ENCODE measurements around the gene GCLM. TPM values are rescaled to one million over a fixed set of nuclear protein-coding genes. Genes with fewer than 3 reads are reported as not detected.

The GCLM gene
- total and polyA plus RNA-seq, 9 of the 15 experiments (the other 6 are each of a cell fraction or from before 2014, with no cell fraction given) = 9.3 to 71.6 (median 24.5) TPM

DNA sequence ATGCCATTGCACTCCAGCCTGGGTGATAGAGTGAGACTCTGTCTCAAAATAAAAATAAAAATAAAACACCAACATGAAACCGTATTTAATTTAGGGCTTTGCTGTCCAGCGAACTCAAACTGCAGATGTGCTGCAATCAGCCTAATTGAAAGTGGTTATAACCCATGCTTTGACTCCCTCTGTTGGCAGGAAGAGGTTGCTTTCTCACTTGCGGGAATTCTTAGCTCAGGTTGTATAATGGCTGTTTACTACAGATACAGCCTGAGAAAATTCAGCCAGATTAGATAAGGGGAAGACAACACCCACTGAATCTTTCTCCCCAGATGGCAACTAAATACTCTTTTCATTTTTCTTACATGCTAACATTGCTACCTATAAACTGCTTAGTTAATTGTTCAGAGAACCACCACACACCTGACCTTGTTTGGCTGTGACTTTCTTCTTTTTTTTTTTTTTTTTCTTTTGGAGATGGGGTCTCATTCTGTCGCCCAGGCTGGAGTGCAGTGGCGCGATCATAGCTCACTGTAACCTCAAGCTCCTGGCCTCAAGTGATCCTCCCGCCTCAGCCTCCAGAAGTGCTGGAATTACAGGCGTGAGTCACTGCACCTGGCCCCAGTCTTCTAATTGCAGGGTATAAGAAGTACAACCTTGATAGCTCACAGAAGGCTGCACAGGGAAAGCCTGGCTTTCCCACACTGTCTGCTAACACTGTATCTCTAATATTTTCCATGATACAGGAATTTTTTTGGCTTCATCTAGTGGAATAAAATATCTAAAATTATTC is 64.8 kb downstream of the GCLM start (continued):
- TF ChIP-seq REST (IDR thresholded peaks at IDR 0.05; ENCODE audit: borderline replicate concordance) = peak; percentile 79
- TF ChIP-seq REST (CRISPR knock-in tag; IDR thresholded peaks at IDR 0.05; ENCODE audit: low read depth) = no peak
- TF ChIP-seq, protein P1, sequence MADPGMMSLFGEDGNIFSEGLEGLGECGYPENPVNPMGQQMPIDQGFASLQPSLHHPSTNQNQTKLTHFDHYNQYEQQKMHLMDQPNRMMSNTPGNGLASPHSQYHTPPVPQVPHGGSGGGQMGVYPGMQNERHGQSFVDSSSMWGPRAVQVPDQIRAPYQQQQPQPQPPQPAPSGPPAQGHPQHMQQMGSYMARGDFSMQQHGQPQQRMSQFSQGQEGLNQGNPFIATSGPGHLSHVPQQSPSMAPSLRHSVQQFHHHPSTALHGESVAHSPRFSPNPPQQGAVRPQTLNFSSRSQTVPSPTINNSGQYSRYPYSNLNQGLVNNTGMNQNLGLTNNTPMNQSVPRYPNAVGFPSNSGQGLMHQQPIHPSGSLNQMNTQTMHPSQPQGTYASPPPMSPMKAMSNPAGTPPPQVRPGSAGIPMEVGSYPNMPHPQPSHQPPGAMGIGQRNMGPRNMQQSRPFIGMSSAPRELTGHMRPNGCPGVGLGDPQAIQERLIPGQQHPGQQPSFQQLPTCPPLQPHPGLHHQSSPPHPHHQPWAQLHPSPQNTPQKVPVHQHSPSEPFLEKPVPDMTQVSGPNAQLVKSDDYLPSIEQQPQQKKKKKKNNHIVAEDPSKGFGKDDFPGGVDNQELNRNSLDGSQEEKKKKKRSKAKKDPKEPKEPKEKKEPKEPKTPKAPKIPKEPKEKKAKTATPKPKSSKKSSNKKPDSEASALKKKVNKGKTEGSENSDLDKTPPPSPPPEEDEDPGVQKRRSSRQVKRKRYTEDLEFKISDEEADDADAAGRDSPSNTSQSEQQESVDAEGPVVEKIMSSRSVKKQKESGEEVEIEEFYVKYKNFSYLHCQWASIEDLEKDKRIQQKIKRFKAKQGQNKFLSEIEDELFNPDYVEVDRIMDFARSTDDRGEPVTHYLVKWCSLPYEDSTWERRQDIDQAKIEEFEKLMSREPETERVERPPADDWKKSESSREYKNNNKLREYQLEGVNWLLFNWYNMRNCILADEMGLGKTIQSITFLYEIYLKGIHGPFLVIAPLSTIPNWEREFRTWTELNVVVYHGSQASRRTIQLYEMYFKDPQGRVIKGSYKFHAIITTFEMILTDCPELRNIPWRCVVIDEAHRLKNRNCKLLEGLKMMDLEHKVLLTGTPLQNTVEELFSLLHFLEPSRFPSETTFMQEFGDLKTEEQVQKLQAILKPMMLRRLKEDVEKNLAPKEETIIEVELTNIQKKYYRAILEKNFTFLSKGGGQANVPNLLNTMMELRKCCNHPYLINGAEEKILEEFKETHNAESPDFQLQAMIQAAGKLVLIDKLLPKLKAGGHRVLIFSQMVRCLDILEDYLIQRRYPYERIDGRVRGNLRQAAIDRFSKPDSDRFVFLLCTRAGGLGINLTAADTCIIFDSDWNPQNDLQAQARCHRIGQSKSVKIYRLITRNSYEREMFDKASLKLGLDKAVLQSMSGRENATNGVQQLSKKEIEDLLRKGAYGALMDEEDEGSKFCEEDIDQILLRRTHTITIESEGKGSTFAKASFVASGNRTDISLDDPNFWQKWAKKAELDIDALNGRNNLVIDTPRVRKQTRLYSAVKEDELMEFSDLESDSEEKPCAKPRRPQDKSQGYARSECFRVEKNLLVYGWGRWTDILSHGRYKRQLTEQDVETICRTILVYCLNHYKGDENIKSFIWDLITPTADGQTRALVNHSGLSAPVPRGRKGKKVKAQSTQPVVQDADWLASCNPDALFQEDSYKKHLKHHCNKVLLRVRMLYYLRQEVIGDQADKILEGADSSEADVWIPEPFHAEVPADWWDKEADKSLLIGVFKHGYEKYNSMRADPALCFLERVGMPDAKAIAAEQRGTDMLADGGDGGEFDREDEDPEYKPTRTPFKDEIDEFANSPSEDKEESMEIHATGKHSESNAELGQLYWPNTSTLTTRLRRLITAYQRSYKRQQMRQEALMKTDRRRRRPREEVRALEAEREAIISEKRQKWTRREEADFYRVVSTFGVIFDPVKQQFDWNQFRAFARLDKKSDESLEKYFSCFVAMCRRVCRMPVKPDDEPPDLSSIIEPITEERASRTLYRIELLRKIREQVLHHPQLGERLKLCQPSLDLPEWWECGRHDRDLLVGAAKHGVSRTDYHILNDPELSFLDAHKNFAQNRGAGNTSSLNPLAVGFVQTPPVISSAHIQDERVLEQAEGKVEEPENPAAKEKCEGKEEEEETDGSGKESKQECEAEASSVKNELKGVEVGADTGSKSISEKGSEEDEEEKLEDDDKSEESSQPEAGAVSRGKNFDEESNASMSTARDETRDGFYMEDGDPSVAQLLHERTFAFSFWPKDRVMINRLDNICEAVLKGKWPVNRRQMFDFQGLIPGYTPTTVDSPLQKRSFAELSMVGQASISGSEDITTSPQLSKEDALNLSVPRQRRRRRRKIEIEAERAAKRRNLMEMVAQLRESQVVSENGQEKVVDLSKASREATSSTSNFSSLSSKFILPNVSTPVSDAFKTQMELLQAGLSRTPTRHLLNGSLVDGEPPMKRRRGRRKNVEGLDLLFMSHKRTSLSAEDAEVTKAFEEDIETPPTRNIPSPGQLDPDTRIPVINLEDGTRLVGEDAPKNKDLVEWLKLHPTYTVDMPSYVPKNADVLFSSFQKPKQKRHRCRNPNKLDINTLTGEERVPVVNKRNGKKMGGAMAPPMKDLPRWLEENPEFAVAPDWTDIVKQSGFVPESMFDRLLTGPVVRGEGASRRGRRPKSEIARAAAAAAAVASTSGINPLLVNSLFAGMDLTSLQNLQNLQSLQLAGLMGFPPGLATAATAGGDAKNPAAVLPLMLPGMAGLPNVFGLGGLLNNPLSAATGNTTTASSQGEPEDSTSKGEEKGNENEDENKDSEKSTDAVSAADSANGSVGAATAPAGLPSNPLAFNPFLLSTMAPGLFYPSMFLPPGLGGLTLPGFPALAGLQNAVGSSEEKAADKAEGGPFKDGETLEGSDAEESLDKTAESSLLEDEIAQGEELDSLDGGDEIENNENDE (IDR thresholded peaks at IDR 0.05; ENCODE audit: low read depth, low read length) = no peak
- peak; percentile 79 for TF ChIP-seq TEAD4 (IDR thresholded peaks at IDR 0.05; ENCODE audit: low read length)
- TF ChIP-seq TEAD4 (CRISPR knock-in tag; IDR thresholded peaks at IDR 0.05; ENCODE audit: borderline replicate concordance) = no peak
- TF ChIP-seq SOX6 (IDR thresholded peaks at IDR 0.05) = peak; percentile 55; the same call in 1 of the 2 replicates

Measured in K562 (cell line).